ENCODE results near the gene PPP1R16B. TPM values are rescaled to one million over a fixed set of nuclear protein-coding genes. Genes with fewer than 3 reads are reported as not detected.

PPP1R16B gene
- total RNA-seq, 1 donor, result not detected

GRCh38 chr20:38963745-38964144 lies 158.2 kb downstream of the PPP1R16B start:
- no peak for DNase-seq (ENCODE audit: low read depth)
- TF ChIP-seq CTCF (IDR thresholded peaks at IDR 0.05; ENCODE audit: insufficient read depth, low read depth, low read length), result no peak
- H3K4me3 ChIP-seq (ENCODE audit: low read depth, low read length), result no peak overlapping the region

DNA sequence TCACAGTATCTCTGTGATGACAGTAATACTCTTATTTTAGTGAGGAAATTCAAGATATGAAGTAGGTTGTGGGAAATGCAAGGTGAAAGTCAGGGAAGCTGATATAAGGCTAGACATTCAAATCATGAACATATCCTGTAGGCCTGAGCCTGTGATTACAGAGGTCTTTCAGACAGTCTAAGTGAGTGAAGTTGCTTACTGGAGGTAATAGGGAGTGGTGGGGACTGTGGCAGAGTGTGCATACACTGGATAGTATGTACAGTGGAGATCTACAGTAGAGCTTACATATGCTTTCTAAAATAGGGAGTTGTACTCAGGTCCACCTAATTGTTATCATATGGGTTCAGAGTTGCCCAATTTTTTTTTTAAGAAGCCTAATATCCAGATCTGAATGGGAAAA lies 159.8 kb downstream of the PPP1R16B start:
- no peak overlapping the region for H3K4me3 ChIP-seq (ENCODE audit: low read depth, low read length)
- TF ChIP-seq CTCF (IDR thresholded peaks at IDR 0.05; ENCODE audit: insufficient read depth, low read depth, low read length), result no peak
- DNase-seq (ENCODE audit: low read depth), result no peak

- no peak for DNase-seq (ENCODE audit: low read depth)
- no peak for TF ChIP-seq CTCF (IDR thresholded peaks at IDR 0.05; ENCODE audit: insufficient read depth, low read depth, low read length)
- H3K4me3 ChIP-seq (ENCODE audit: low read depth, low read length), result no peak overlapping the region
These were observed 162.6 kb downstream of the PPP1R16B start for GRCh38 chr20:38968090-38968489.

DNA sequence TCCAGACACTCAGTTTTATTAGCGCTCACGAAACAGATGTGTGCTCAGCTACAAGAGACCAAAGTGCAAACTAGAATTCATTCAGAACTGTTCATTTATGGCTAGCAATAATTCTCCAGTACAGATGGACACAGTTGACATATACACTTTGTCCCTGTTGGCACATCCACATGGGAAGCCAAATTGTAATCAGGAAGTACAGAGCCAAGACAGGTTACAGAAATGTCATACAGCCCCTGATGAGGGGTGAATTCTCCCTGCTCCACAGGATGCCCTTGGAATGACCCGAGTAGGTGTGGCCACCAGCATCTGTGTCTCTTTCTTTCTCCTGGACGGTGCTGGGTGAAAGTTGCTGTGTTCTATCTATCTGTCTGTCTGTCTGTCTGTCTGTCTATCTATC lies 164.2 kb downstream of the PPP1R16B start:
- H3K4me3 ChIP-seq (ENCODE audit: low read depth, low read length), result no peak overlapping the region
- peak; percentile 35 for DNase-seq (ENCODE audit: low read depth)
- TF ChIP-seq CTCF (IDR thresholded peaks at IDR 0.05; ENCODE audit: insufficient read depth, low read depth, low read length), result no peak

- peak; percentile 85 for DNase-seq (ENCODE audit: low read depth)
- TF ChIP-seq CTCF (IDR thresholded peaks at IDR 0.05; ENCODE audit: insufficient read depth, low read depth, low read length), result no peak
- no peak overlapping the region for H3K4me3 ChIP-seq (ENCODE audit: low read depth, low read length)
These were observed 164.8 kb downstream of the PPP1R16B start for GRCh38 chr20:38970302-38970701.

Small RNA genes within 50 kb of the gene (small RNA-seq; reads per million reads assigned to genes)
- 0.47 reads per million for gene AL023803.1

Other genes starting within 250 kb of the PPP1R16B start
- gene ADIG, start 224.5 kb upstream of the PPP1R16B start, total RNA-seq, result not detected in 2 replicates
- not detected in 2 replicates for gene ARHGAP40, start 203.9 kb upstream of the PPP1R16B start, total RNA-seq
- not detected in 2 replicates for gene SLC32A1, start 81.2 kb upstream of the PPP1R16B start, total RNA-seq
- gene ACTR5, start 57.2 kb upstream of the PPP1R16B start, total RNA-seq, result 6.4 and 7.8 TPM in 2 replicates
- 7.4 and 17.7 TPM in 2 replicates for gene FAM83D, start 120.7 kb downstream of the PPP1R16B start, total RNA-seq
- 9.7 and 12.5 TPM in 2 replicates for gene DHX35, start 156.6 kb downstream of the PPP1R16B start, total RNA-seq

Measured in fibroblast of villous mesenchyme (primary cell).